ENCODE measurements around the gene SPDEF.

The SPDEF gene

DNA sequence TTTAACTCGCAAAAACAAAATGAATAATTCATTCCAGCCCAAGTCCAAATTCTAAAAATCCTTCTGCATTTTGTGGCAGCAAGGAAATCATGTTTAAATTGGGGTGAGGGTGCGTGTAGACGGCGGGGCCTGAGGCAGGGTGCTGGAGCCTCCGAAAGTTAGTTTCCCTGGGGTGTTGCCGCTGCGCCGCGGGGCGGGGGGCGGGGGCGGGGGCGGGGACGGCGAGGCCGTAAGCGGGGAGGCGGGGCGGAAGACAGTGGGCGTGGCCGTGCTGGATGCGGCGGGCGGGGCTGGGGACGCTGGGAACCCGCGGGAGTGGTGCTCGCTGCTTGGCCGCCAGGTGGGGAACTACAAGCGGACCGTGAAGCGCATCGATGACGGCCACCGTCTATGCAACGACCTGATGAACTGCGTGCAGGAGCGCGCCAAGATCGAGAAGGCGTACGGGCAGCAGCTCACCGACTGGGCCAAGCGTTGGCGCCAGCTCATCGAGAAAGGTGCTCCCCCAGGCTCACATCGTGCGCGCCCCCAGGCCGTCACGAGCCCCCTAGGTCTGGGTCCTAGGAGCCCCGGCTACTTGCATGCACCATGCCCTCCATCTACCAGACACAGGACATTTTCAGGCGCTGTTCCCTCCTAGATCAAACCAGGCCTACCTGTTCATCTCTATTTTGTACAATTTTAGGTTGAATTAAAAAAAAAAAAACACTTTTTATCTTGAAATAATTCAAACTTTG is 29.0 kb downstream of the SPDEF start (continued):
- TF ChIP-seq ZXDB (tag by site-specific recombination; IDR thresholded peaks at IDR 0.05) (peak; percentile 47; the same call in 1 of the 2 replicates), ZNF555 (tag by site-specific recombination; conservative IDR thresholded peaks at IDR 0.05) (no peak), GLI4 (tag by site-specific recombination; IDR thresholded peaks at IDR 0.05) (no peak), ZNF391 (tag by site-specific recombination; IDR thresholded peaks at IDR 0.05; ENCODE audit: borderline replicate concordance, low read depth) (no peak), ZBTB17 (tag by site-specific recombination; IDR thresholded peaks at IDR 0.05) (peak; percentile 96), ZNF274 (IDR thresholded peaks at IDR 0.05; ENCODE audit: low read length) (no peak), ZNF274 (tag by site-specific recombination; IDR thresholded peaks at IDR 0.05; ENCODE audit: borderline replicate concordance) (no peak), KLF8 (tag by site-specific recombination; IDR thresholded peaks at IDR 0.05) (peak; percentile 55; the same call in 1 of the 2 replicates), ZNF394 (tag by site-specific recombination; IDR thresholded peaks at IDR 0.05; ENCODE audit: borderline replicate concordance) (peak; percentile 32; the same call in 1 of the 2 replicates), SP2 (tag by site-specific recombination; IDR thresholded peaks at IDR 0.05) (peak; percentile 44), ZNF660 (tag by site-specific recombination; IDR thresholded peaks at IDR 0.05) (peak; percentile 56; the same call in 1 of the 2 replicates), ZNF416 (tag by site-specific recombination; IDR thresholded peaks at IDR 0.05) (no peak), ZNF791 (tag by site-specific recombination; IDR thresholded peaks at IDR 0.05) (no peak), ZFP41 (tag by site-specific recombination; IDR thresholded peaks at IDR 0.05; ENCODE audit: borderline replicate concordance) (no peak), ZNF664 (tag by site-specific recombination; IDR thresholded peaks at IDR 0.05) (no peak), SP3 (tag by site-specific recombination; IDR thresholded peaks at IDR 0.05) (peak; percentile 64; the same call in 1 of the 2 replicates), ZNF747 (tag by site-specific recombination; IDR thresholded peaks at IDR 0.05) (no peak), ZBTB48 (tag by site-specific recombination; IDR thresholded peaks at IDR 0.05) (0 out of 2 replicates have a peak, but pooled peaks have one; percentile 26), ZNF76 (tag by site-specific recombination; IDR thresholded peaks at IDR 0.05; ENCODE audit: borderline replicate concordance, low read depth) (peak; percentile 36; the same call in 1 of the 2 replicates), ZEB2 (tag by site-specific recombination; IDR thresholded peaks at IDR 0.05) (peak; percentile 84)
- TF ChIP-seq, protein P1, sequence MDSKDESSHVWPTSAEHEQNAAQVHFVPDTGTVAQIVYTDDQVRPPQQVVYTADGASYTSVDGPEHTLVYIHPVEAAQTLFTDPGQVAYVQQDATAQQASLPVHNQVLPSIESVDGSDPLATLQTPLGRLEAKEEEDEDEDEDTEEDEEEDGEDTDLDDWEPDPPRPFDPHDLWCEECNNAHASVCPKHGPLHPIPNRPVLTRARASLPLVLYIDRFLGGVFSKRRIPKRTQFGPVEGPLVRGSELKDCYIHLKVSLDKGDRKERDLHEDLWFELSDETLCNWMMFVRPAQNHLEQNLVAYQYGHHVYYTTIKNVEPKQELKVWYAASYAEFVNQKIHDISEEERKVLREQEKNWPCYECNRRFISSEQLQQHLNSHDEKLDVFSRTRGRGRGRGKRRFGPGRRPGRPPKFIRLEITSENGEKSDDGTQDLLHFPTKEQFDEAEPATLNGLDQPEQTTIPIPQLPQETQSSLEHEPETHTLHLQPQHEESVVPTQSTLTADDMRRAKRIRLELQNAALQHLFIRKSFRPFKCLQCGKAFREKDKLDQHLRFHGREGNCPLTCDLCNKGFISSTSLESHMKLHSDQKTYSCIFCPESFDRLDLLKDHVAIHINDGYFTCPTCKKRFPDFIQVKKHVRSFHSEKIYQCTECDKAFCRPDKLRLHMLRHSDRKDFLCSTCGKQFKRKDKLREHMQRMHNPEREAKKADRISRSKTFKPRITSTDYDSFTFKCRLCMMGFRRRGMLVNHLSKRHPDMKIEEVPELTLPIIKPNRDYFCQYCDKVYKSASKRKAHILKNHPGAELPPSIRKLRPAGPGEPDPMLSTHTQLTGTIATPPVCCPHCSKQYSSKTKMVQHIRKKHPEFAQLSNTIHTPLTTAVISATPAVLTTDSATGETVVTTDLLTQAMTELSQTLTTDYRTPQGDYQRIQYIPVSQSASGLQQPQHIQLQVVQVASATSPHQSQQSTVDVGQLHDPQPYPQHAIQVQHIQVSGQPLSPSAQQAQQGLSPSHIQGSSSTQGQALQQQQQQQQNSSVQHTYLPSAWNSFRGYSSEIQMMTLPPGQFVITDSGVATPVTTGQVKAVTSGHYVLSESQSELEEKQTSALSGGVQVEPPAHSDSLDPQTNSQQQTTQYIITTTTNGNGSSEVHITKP (tag by site-specific recombination; IDR thresholded peaks at IDR 0.05): peak; percentile 15; the same call in 1 of the 2 replicates
- TF ChIP-seq, protein P2, sequence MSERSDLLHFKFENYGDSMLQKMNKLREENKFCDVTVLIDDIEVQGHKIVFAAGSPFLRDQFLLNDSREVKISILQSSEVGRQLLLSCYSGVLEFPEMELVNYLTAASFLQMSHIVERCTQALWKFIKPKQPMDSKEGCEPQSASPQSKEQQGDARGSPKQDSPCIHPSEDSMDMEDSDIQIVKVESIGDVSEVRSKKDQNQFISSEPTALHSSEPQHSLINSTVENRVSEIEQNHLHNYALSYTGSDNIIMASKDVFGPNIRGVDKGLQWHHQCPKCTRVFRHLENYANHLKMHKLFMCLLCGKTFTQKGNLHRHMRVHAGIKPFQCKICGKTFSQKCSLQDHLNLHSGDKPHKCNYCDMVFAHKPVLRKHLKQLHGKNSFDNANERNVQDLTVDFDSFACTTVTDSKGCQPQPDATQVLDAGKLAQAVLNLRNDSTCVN (tag by site-specific recombination; optimal IDR thresholded peaks at IDR 0.05): peak; percentile 78
- TF ChIP-seq, protein P3, sequence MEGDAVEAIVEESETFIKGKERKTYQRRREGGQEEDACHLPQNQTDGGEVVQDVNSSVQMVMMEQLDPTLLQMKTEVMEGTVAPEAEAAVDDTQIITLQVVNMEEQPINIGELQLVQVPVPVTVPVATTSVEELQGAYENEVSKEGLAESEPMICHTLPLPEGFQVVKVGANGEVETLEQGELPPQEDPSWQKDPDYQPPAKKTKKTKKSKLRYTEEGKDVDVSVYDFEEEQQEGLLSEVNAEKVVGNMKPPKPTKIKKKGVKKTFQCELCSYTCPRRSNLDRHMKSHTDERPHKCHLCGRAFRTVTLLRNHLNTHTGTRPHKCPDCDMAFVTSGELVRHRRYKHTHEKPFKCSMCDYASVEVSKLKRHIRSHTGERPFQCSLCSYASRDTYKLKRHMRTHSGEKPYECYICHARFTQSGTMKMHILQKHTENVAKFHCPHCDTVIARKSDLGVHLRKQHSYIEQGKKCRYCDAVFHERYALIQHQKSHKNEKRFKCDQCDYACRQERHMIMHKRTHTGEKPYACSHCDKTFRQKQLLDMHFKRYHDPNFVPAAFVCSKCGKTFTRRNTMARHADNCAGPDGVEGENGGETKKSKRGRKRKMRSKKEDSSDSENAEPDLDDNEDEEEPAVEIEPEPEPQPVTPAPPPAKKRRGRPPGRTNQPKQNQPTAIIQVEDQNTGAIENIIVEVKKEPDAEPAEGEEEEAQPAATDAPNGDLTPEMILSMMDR (tag by site-specific recombination; IDR thresholded peaks at IDR 0.05): peak; percentile 93
- TF ChIP-seq, protein P4, sequence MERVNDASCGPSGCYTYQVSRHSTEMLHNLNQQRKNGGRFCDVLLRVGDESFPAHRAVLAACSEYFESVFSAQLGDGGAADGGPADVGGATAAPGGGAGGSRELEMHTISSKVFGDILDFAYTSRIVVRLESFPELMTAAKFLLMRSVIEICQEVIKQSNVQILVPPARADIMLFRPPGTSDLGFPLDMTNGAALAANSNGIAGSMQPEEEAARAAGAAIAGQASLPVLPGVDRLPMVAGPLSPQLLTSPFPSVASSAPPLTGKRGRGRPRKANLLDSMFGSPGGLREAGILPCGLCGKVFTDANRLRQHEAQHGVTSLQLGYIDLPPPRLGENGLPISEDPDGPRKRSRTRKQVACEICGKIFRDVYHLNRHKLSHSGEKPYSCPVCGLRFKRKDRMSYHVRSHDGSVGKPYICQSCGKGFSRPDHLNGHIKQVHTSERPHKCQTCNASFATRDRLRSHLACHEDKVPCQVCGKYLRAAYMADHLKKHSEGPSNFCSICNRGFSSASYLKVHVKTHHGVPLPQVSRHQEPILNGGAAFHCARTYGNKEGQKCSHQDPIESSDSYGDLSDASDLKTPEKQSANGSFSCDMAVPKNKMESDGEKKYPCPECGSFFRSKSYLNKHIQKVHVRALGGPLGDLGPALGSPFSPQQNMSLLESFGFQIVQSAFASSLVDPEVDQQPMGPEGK (tag by site-specific recombination; IDR thresholded peaks at IDR 0.05): peak; percentile 60

Measured in HEK293 (cell line).